ENCODE data around the gene NHEJ1. TPM values are rescaled to one million over a fixed set of nuclear protein-coding genes. Genes with fewer than 3 reads are reported as not detected.

The NHEJ1 gene
- total RNA-seq, 1 experiment from 2014 or later, result 20.8 TPM

DNA sequence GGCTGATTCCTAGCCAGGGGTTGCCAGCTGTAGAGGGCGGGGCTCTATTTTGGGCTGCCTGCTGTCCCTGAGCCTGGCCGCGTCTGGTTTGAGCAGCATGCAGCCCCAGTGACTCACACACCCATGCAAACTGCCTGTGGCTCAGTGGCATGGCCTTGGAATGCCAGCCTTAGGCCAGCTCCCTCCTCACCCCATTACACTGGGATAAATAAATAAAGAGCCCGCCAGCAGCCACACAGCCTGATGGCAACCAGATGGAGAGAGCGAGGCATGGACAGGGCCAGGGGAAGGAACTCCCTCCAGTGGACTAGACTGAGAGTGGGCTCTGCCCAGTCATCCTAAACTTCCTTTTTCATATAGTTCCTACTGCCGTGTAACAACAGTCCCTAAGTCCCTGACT is 18.3 kb downstream of the NHEJ1 start:
- Histone ChIP-seq H2BK20ac (ENCODE audit: low read depth, low read length, poor library complexity, severe bottlenecking) (no peak overlapping the region), H3K18ac (ENCODE audit: insufficient read length, low read depth, low read length) (no peak overlapping the region), H4K8ac (replicated peaks; ENCODE audit: insufficient read length, low read depth, low read length) (no peak overlapping the region), H3T11ph (ENCODE audit: low read length) (no peak overlapping the region), H3K4ac (ENCODE audit: low read depth, low read length) (no peak overlapping the region), H3K14ac (ENCODE audit: insufficient read depth, low read length) (no peak overlapping the region), H3K79me2 (ENCODE audit: insufficient read depth, low read length) (no peaks in the 10 kb centered on the region), H2BK12ac (ENCODE audit: insufficient read length, low read depth, low read length) (no peak overlapping the region), H3K27me3 (ENCODE audit: insufficient read depth, low read length) (no peaks in the 10 kb centered on the region), H4K5ac (ENCODE audit: insufficient read length, low read depth, low read length) (no peak overlapping the region), H3K56ac (ENCODE audit: insufficient read length, low read depth, low read length) (no peak overlapping the region), H2BK5ac (ENCODE audit: insufficient read length, low read length) (no peak overlapping the region), H2BK120ac (ENCODE audit: low read depth, low read length, poor library complexity, severe bottlenecking) (no peak overlapping the region), H3K23ac (ENCODE audit: insufficient read length, low read depth, low read length) (no peak overlapping the region), H3K9ac (ENCODE audit: extremely low read depth, insufficient read length, low read length) (no peak overlapping the region), H4K91ac (ENCODE audit: insufficient read length, low read depth, low read length) (no peak overlapping the region), H3K4me2 (ENCODE audit: insufficient read depth, insufficient read length, low read length) (no peak overlapping the region), H2BK15ac (ENCODE audit: low read depth, low read length) (no peak overlapping the region), H4K20me1 (ENCODE audit: control insufficient read depth, insufficient read depth, insufficient read length) (no peaks in the 10 kb centered on the region), H3K79me1 (ENCODE audit: insufficient read depth, low read depth, low read length, poor library complexity, severe bottlenecking) (no peaks in the 10 kb centered on the region), H2AK5ac (ENCODE audit: insufficient read length, low read length) (no peak overlapping the region), H3K27ac (ENCODE audit: insufficient read length, low read depth, low read length) (no peak overlapping the region), H2AFZ (ENCODE audit: low read length) (no peak overlapping the region), H3K4me1 (ENCODE audit: insufficient read depth, low read length) (no peaks in the 10 kb centered on the region), H3K23me2 (ENCODE audit: insufficient read length, low read depth, low read length, poor library complexity, severe bottlenecking) (no peaks in the 10 kb centered on the region), H3K9me3 (ENCODE audit: control insufficient read depth, low read depth, low read length) (no peaks in the 10 kb centered on the region)
- TF ChIP-seq, protein P1, sequence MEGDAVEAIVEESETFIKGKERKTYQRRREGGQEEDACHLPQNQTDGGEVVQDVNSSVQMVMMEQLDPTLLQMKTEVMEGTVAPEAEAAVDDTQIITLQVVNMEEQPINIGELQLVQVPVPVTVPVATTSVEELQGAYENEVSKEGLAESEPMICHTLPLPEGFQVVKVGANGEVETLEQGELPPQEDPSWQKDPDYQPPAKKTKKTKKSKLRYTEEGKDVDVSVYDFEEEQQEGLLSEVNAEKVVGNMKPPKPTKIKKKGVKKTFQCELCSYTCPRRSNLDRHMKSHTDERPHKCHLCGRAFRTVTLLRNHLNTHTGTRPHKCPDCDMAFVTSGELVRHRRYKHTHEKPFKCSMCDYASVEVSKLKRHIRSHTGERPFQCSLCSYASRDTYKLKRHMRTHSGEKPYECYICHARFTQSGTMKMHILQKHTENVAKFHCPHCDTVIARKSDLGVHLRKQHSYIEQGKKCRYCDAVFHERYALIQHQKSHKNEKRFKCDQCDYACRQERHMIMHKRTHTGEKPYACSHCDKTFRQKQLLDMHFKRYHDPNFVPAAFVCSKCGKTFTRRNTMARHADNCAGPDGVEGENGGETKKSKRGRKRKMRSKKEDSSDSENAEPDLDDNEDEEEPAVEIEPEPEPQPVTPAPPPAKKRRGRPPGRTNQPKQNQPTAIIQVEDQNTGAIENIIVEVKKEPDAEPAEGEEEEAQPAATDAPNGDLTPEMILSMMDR (conservative IDR thresholded peaks at IDR 0.05), result no peak
- Mint-ChIP-seq H3K27ac (no peak overlapping the region), H3K9me3 (no peaks in the 10 kb centered on the region), H3K36me3 (ENCODE audit: insufficient read depth in 1 of 3, low read depth in 3 of 3) (peaks cover 8 to 30% (median 22%) of the 10 kb centered on the region in 3 experiments; a peak in 6 of 7 replicates), H3K4me1 (no peaks in the 10 kb centered on the region), H3K27me3 (ENCODE audit: low read depth) (no peaks in the 10 kb centered on the region), H3K4me3 (no peak overlapping the region)
- WGBS (ENCODE audit: extremely low coverage, insufficient read length, low lambda C conversion rate), result no CpG with 5 or more reads among the region's 6 CpGs
- DNase-seq, result no peak

Measured in H9 (cell line).